GM18861 (cell line): ENCODE results near the gene PPP2R2B.
"Not testable (repeated sequence)": the region's sequence is repeated elsewhere in the genome, so short reads cannot be mapped to it uniquely, and the experiment has no call there.

Experiments
- ATAC-seq: cut with Tn5 transposase; IDR thresholded peaks from one replicate; pipeline ENCODE4 v1.9.1; 2021; ENCODE audit not compliant: unreplicated experiment

The PPP2R2B gene

GRCh38 chr5:146748533-146748932 lies 130.0 kb downstream of the PPP2R2B start:
- ATAC-seq, result no peak

DNA sequence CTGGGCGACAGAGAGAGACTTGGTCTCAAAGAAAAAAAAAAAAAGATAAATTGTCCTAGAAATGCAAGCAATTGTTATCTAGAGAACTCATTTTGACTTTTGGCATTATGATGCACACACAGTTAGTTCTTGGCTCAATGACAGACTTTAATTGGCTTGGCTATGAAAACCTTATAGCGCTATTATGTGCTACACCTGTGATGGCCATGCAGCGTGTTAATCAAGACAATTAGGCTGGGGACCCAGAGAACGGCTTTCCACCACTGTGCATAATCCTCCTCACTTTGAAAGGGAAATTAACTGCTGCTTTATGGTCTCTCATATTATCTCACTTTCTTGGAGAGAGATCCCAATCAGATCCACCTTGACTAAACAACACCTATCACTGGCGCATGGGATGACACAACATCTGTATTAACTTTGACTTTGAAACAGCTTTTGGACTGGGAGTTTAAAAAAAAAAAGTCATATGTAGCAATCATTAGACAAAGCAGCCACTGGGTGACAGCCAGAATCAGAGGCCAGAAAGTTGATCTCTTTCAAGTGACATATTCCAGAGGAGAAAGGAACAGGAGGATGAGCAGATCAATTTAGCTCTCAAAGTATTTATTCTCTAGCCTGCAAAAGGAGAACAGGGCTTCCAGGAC lies 132.5 kb downstream of the PPP2R2B start:
- no peak for ATAC-seq

- ATAC-seq, result no peak
Observed at GRCh38 chr5:146744068-146744745, 134.3 kb downstream of the PPP2R2B start.

DNA sequence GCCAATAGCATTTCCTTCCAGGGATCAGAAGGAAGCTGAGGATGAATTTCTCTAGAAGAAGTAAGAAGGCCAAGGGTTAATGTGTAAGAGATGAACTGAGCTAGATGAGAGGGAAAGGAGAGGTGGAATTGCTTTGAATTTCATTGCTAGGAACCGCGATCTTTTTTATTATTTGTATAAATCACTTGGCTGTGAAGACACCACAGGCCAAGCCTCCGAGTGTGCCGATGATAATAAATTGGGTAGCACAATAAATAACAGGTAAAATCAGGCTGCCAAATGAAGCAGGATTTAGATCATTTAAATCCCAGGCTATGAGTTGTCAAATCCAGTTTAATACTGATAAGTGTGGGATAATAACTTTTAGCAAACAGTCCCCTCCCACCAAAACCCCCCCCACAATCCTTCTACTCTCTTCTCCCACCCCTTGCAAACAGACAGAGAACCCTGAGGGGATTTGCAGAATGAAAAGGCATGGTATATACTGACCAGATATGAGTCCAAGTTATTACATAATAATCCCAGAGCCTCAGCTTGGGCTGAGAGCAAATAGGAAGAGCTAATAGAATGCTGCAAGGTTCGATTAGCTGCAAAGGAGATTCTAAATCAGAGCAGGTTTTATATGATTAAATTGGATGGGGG lies 143.5 kb downstream of the PPP2R2B start:
- ATAC-seq, result no peak

DNA sequence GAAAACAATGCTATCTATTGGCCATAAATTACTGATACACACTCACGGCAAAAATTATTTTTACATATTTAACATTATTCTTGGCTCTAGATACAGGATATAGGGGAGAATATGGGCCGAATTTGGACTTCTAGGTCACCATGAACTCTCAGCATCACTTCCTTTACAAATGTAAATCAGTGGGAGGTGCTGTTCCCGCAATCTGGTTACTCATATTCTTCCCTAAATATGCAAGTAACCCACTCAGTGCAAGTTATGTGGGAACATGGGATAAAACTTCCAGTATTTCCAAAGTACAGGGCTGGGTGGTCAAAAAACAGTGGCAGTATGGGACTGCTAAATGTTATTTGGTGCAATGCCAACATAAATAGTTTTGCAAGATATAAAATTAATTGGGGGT lies 145.6 kb downstream of the PPP2R2B start:
- no peak for ATAC-seq

- no peak for ATAC-seq
Observed at GRCh38 chr5:146731909-146732659, 146.5 kb downstream of the PPP2R2B start.

DNA sequence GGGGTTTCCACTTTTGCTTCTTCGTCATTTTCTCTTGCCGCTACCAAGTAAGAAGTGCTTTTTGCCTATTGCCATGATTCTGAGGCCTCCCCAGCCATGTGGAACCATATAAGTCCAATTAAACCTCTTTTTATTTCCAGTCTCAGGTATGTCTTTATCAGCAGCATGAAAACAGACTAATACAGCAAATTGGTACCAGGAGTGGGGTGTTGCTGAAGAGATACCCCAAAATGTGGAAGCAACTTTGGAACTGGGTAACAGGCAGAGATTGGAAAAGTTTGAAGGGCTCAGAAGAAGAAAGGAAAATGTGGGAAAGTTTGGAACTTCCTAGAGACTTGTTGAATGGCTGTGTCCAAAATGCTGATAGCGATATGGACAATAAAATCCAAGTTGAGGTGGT lies 149.8 kb downstream of the PPP2R2B start:
- ATAC-seq, result not testable (repeated sequence)

GRCh38 chr5:146726891-146727290 lies 151.7 kb downstream of the PPP2R2B start:
- no peak for ATAC-seq

GRCh38 chr5:146726020-146726419 lies 152.5 kb downstream of the PPP2R2B start:
- ATAC-seq, result no peak

DNA sequence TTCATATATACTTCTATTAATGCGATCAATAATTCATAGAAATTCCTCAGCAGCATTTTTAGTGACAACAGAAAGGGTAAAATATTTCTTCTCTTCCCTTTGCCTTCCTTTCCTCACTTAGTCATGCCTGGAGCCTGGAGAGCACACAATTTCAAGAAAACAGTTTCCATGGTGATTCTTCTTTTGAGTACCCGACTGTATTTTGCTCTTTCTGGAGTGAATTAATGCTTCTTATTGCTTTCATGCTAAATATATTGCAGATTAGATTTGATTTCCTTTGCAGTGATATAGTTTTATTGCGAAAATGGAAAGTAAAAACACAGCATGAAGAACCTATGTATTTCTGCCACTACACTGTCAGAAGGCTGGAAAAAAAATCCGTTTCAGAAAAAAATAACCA lies 153.5 kb downstream of the PPP2R2B start:
- no peak for ATAC-seq

GRCh38 chr5:146722361-146722779 lies 156.2 kb downstream of the PPP2R2B start:
- ATAC-seq, result no peak

DNA sequence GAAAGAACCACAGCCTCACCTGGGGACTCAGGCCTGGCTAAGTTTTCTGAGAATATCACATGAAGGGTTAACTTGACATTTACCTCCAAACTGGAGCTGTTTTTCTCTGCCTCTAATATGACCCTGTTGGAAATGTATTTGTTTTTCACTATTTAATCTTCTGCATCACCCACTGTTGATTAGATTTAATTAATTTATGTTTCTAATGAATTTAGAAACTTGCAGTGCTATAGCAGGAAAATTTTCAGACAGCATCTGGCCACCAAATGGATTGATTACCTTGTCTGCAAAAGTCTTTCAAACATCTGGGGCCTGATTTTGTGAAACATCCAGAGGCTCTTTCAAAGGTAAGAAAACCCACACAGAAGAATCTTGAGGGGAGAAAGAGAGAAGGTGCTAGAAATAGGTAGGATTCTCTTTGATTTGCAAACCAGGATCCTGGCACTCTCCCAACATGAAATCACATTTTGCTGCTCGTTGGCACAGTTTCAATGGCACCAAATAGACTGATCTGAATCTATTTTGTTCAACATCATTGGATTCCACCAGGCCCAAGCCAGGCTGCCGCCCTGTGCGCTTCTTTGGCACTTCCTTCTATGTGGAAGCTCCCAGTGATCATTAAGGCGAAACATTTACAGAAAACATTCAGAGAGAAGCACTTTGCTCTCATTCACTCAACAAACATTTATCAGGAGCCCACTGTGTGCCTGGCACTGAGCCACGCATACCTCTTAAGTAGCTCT lies 157.3 kb downstream of the PPP2R2B start:
- no peak for ATAC-seq

- ATAC-seq, result no peak
Observed at GRCh38 chr5:146720107-146720506, 158.4 kb downstream of the PPP2R2B start.

- no peak for ATAC-seq
Observed at GRCh38 chr5:146719179-146719578, 159.4 kb downstream of the PPP2R2B start.

DNA sequence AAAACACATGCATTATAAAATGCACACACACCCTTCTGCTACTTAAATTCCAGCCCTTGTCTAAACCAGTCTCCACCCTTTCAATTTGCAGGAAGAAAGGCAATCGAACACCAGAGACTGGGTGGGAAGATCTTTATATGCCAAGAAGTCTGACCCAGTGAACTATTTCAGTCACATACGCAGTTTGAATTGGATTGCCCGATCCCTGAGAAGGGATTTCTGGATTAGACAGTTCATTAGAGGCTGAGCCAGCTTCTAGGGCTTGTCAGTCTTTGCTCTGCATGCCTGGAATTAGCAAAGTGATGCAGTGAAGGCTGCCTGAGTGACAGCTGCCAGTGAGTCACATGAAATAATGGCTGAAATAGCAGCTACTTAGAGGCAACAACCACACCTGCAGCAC lies 159.9 kb downstream of the PPP2R2B start:
- no peak for ATAC-seq

DNA sequence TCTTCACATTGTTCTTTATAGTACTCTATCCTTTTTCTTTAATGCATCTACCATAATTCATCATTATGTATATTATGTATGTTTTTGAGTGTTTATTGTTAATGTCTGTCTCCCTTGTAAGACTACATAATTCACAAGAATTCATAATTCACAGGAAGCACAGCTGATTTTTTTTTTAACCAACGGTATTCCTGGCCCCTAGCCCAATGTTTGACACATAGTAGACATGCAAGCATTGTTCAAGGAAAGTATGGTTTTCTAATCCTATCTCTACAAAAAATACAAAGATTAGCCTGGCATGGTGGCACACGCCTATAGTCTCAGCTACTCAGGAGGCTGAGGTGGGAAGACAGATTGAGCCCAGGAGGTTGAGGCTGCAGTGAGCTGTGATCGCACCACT lies 160.6 kb downstream of the PPP2R2B start:
- ATAC-seq, result no peak

- ATAC-seq, result no peak
Observed at GRCh38 chr5:146716636-146717035, 161.9 kb downstream of the PPP2R2B start.

DNA sequence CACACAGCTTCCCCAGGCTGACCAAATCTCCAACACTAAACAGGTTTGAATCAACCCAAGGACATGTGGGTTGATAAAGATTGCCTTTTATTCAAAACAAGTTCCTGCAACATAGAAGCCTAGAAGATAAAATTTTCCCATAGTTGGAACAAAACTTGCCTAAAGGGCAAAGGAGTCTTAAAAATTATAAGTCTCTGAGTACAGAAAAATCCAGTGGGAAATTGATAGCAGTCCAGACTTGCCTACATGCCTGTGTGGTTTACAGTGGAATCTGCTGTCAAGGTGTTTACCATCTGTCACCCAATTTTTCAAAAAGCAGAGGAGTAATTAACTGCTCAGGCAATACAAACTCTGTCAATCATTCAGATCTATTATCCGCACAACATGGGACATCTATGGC lies 168.2 kb downstream of the PPP2R2B start:
- ATAC-seq, result no peak

DNA sequence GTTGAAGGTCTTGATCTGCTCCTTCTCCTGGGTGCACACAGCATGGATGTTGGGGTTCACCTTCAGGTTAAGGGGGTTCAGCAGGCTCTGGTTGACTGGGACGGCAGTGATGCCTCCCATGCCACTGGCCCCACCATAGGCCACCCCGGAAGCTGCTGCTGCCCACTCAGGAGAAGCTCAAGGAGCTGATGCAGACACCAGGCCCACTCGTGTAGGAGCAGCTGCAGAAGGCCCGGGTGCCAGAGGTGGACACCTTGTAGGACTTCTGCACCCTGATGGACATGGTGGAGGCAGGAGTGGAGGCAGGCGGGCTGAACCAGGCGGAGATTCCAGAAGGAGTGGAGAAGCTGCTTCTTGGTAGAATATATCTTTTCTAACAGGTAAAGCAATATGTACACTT lies 171.2 kb downstream of the PPP2R2B start:
- no peak for ATAC-seq

DNA sequence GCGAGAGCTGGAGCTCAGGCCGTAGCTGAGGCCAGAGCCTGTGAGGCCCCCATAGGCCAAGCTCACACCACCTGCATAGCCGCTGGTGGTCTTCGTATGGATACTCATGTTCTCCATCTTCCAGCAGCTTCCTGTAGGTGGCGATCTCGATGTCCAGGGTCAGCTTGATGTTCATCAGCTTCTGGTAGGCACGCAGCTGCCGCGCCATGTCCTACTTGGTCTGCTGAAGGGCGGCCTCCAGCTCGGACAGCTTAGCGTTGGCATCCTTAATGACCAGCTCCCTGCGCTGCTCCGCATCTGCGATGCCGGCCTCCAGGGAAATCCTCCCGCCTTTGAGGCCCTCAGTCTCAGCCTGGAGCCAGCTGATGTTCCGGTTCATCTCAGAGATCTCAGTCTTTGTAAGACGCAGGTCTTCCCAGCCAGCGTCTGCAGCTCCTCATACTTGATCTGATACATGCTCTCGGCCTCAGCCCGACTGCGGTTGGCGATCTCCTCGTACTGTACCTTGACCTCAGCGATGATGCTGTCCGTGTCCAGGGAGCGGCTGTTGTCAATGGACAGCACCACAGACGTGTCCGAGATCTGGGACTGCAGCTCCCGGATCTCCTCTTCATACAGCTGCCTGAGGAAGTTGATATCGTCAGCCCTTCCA lies 172.1 kb downstream of the PPP2R2B start:
- no peak for ATAC-seq
